HepG2 (cell line): Measurements from ENCODE around the gene EHBP1. TPM values are rescaled to one million over a fixed set of nuclear protein-coding genes. Genes with fewer than 3 reads are reported as not detected.

Experiments used
- BHLHE40 ChIP-seq: IDR thresholded peaks from 2 replicates; pipeline ENCODE4 v1.6.1; 2011; ENCODE audit warnings: low read length, improper control_type of control experiment
- BRD4 ChIP-seq: sonication (generic); formaldehyde crosslinking; IDR thresholded peaks from 2 replicates; pipeline ENCODE4 v1.4.0; 2020; ENCODE audit warnings: missing genetic modification reagents
- CC2D1A ChIP-seq: sonication (generic); formaldehyde crosslinking; IDR thresholded peaks from 2 replicates; pipeline ENCODE4 v1.8.1; 2023; ENCODE audit warnings: mild to moderate bottlenecking, missing genetic modification reagents
- DNMT3B ChIP-seq: conservative IDR thresholded peaks from 2 replicates; pipeline ENCODE4 v1.6.1; 2016; ENCODE audit warnings: missing biosample characterization, control low read depth
- FOXC1 ChIP-seq: sonication (generic); formaldehyde crosslinking; IDR thresholded peaks from 2 replicates; pipeline ENCODE4 v1.8.0; 2022; ENCODE audit warnings: mild to moderate bottlenecking, missing genetic modification reagents, borderline replicate concordance
- GTF3A ChIP-seq: sonication (generic); formaldehyde crosslinking; conservative IDR thresholded peaks from 2 replicates; pipeline ENCODE4 v1.4.0; 2020; ENCODE audit warnings: mild to moderate bottlenecking, missing genetic modification reagents
- HDAC6 ChIP-seq: fragments of 200-600 bp; sonication (generic); IDR thresholded peaks from 2 replicates; pipeline ENCODE4 v1.7.0; 2017; ENCODE audit warnings: mild to moderate bottlenecking, antibody characterized with exemption, low read length, low read depth
- MXI1 ChIP-seq: IDR thresholded peaks from 3 replicates; pipeline ENCODE4 v1.6.1; 2012; ENCODE audit warnings: low read depth, low read length, inconsistent platforms, borderline replicate concordance
- PCBP1 ChIP-seq: fragments of 200-400 bp; formaldehyde crosslinking; IDR thresholded peaks from 2 replicates; pipeline ENCODE4 v1.6.1; 2017; ENCODE audit warnings: mild to moderate bottlenecking, low read depth, low read length, borderline replicate concordance
- POLR2A ChIP-seq, 2 experiments: IDR thresholded peaks; 2 replicates each; pipeline ENCODE4 v1.6.1; 2011; ENCODE audit warnings: low read depth in 2 of 2, low read length in 2 of 2, mild to moderate bottlenecking in 1 of 2, moderate library complexity in 1 of 2; ENCODE audit not compliant: insufficient read depth in 1 of 2
- PTBP1 ChIP-seq: fragments of 200-400 bp; formaldehyde crosslinking; IDR thresholded peaks from 2 replicates; pipeline ENCODE4 v1.6.1; 2018; ENCODE audit warnings: low read length, low read depth; ENCODE audit not compliant: poor library complexity, severe bottlenecking
- RELA ChIP-seq: sonication (generic); formaldehyde crosslinking; IDR thresholded peaks from 2 replicates; pipeline ENCODE4 v1.4.0; 2020; ENCODE audit warnings: missing genetic modification reagents
- RXRA ChIP-seq: sonication (generic); formaldehyde crosslinking; IDR thresholded peaks from 2 replicates; pipeline ENCODE4 v1.5.1; 2020; ENCODE audit warnings: missing genetic modification reagents
- SP2 ChIP-seq: sonication (generic); formaldehyde crosslinking; IDR thresholded peaks from 2 replicates; pipeline ENCODE4 v1.5.1; 2020; ENCODE audit warnings: mild to moderate bottlenecking, missing genetic modification reagents
- TBX3 ChIP-seq: fragments of 450-650 bp; IDR thresholded peaks from 2 replicates; pipeline ENCODE4 v1.6.1; 2017; ENCODE audit warnings: antibody characterized with exemption, mild to moderate bottlenecking, inconsistent platforms, borderline replicate concordance
- TCF12 ChIP-seq, 2 experiments: fragments of 450-650 bp in 1 of 2; sonication (generic) in 1 of 2; formaldehyde crosslinking in 1 of 2; IDR thresholded peaks; 2 replicates each; pipeline versions ENCODE4 v1.6.1 to v1.8.0; 2017 to 2022; ENCODE audit warnings: antibody characterized with exemption in 1 of 2, mild to moderate bottlenecking in 1 of 2, missing genetic modification reagents in 1 of 2, moderate library complexity in 1 of 2
- ZBTB33 ChIP-seq: sonication (generic); formaldehyde crosslinking; IDR thresholded peaks from 2 replicates; pipeline ENCODE4 v1.4.0; 2020; ENCODE audit warnings: missing genetic modification reagents
- ZFY ChIP-seq: sonication (generic); formaldehyde crosslinking; IDR thresholded peaks from 2 replicates; pipeline ENCODE4 v1.4.0; 2020; ENCODE audit warnings: missing genetic modification reagents
- ZNF121 ChIP-seq: sonication (generic); formaldehyde crosslinking; IDR thresholded peaks from 2 replicates; pipeline ENCODE4 v1.5.0; 2020; ENCODE audit warnings: mild to moderate bottlenecking, missing genetic modification reagents
- ZNF18 ChIP-seq: sonication (generic); formaldehyde crosslinking; IDR thresholded peaks from 2 replicates; pipeline ENCODE4 v1.8.0; 2022; ENCODE audit warnings: mild to moderate bottlenecking, missing genetic modification reagents; ENCODE audit not compliant: insufficient replicate concordance
- ZNF672 ChIP-seq: sonication (generic); formaldehyde crosslinking; IDR thresholded peaks from 2 replicates; pipeline ENCODE4 v1.8.1; 2022; ENCODE audit warnings: missing genetic modification reagents
- ZNF83 ChIP-seq: sonication (generic); formaldehyde crosslinking; IDR thresholded peaks from 2 replicates; pipeline ENCODE4 v1.4.0; 2020; ENCODE audit warnings: missing genetic modification reagents, mild to moderate bottlenecking, borderline replicate concordance
- polyA plus RNA-seq, 8 experiments: library from polyadenylated mRNA; depleted of rRNA in 3 of 8; stranded (reverse) in 7 of 8; unstranded in 1 of 8; fragments of >200 nt; fragmentation: Illumina TruSeq in 4 of 8; extraction: Trizol in 4 of 8; gene quantifications; 2 replicates each; pipeline versions ENCODE4 v1.2.1 to v1.2.3, GENCODE V29; 2011 to 2016; ENCODE audit warnings: low read depth in 4 of 8, missing spikeins in 1 of 8, mixed read lengths in 1 of 8; ENCODE audit not compliant: insufficient read depth in 1 of 8
- total RNA-seq, 5 experiments: library from RNA; depleted of rRNA; stranded (reverse); fragments of >200 nt; fragmentation: Illumina TruSeq; extraction: Trizol; gene quantifications; 2 replicates each; pipeline ENCODE4 v1.2.3, GENCODE V29; 2016; ENCODE audit warnings: low read depth in 1 of 5
- TF ChIP-seq, protein P1 (sequence below): sonication (generic); formaldehyde crosslinking; IDR thresholded peaks from 2 replicates; pipeline ENCODE4 v1.8.1; 2022; ENCODE audit warnings: mild to moderate bottlenecking, missing genetic modification reagents
- TF ChIP-seq, protein P2 (sequence below): sonication (generic); formaldehyde crosslinking; IDR thresholded peaks from 2 replicates; pipeline ENCODE4 v1.4.0; 2020; ENCODE audit warnings: missing genetic modification reagents; ENCODE audit errors: not compliant biosample characterization

Gene EHBP1
- total and polyA plus RNA-seq, 2 of the 13 experiments (the other 11 are each of a cell fraction or from before 2014, with no cell fraction given): 93.5 to 146 TPM

GRCh38 chr2:62705007-62705829 lies at the start of gene EHBP1 (continued):
- peak; percentile 99 for TF ChIP-seq PTBP1
- TF ChIP-seq HDAC6: no peak
- TF ChIP-seq TCF12 (IDR thresholded peaks at IDR 0.05): no peak
- 0 out of 2 replicates have a peak, but pooled peaks have one; percentile 77 for TF ChIP-seq TCF12 (CRISPR knock-in tag; IDR thresholded peaks at IDR 0.05)
- TF ChIP-seq ZFY (CRISPR knock-in tag): 0 out of 2 replicates have a peak, but pooled peaks have one; percentile 61
- TF ChIP-seq FOXC1 (CRISPR knock-in tag): peak; percentile 62; the same call in 1 of the 2 replicates
- TF ChIP-seq ZNF18 (CRISPR knock-in tag): peak; percentile 72
- 0 out of 2 replicates have a peak, but pooled peaks have one; percentile 14 for TF ChIP-seq RXRA (CRISPR knock-in tag)
- peak; percentile 64; the same call in 1 of the 3 replicates for TF ChIP-seq MXI1
- no peak for TF ChIP-seq TBX3
- TF ChIP-seq DNMT3B (CRISPR knock-in tag): no peak
- no peak for TF ChIP-seq ZNF672 (CRISPR knock-in tag)
- no peak for TF ChIP-seq ZNF121
- TF ChIP-seq RELA (CRISPR knock-in tag): no peak; the same call in 1 of the 2 replicates
- peak; percentile 93 for TF ChIP-seq SP2
- TF ChIP-seq GTF3A: 0 out of 2 replicates have a peak, but pooled peaks have one; percentile 15
- TF ChIP-seq, protein P1, sequence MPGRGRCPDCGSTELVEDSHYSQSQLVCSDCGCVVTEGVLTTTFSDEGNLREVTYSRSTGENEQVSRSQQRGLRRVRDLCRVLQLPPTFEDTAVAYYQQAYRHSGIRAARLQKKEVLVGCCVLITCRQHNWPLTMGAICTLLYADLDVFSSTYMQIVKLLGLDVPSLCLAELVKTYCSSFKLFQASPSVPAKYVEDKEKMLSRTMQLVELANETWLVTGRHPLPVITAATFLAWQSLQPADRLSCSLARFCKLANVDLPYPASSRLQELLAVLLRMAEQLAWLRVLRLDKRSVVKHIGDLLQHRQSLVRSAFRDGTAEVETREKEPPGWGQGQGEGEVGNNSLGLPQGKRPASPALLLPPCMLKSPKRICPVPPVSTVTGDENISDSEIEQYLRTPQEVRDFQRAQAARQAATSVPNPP (CRISPR knock-in tag): no peak
- TF ChIP-seq BRD4: peak; percentile 63; the same call in 1 of the 2 replicates
- TF ChIP-seq PCBP1: 0 out of 2 replicates have a peak, but pooled peaks have one; percentile 9
- TF ChIP-seq CC2D1A (CRISPR knock-in tag): no peak
- TF ChIP-seq, protein P2, sequence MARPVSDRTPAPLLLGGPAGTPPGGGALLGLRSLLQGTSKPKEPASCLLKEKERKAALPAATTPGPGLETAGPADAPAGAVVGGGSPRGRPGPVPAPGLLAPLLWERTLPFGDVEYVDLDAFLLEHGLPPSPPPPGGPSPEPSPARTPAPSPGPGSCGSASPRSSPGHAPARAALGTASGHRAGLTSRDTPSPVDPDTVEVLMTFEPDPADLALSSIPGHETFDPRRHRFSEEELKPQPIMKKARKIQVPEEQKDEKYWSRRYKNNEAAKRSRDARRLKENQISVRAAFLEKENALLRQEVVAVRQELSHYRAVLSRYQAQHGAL (CRISPR knock-in tag): no peak
- no peak for TF ChIP-seq ZNF83 (CRISPR knock-in tag)
- peak; percentile 91 to 99 for TF ChIP-seq POLR2A (IDR thresholded peaks at IDR 0.05; ENCODE audit: insufficient read depth in 1 of 2, low read depth in 2 of 2, low read length in 2 of 2)
- no peak; the same call in 1 of the 2 replicates for TF ChIP-seq ZBTB33 (CRISPR knock-in tag)
- peak; percentile 6; the same call in 1 of the 2 replicates for TF ChIP-seq BHLHE40
